ENCODE results near the gene NOX4. TPM values are rescaled to one million over a fixed set of nuclear protein-coding genes. Genes with fewer than 3 reads are reported as not detected.

NOX4 gene
- total and polyA plus RNA-seq, 2 of the 8 experiments (the other 6 are each of a cell fraction or from before 2014, with no cell fraction given), result 2.0 to 2.3 TPM

GRCh38 chr11:89490602-89490980 is 584 bp downstream of the NOX4 start:
- H2BK20ac ChIP-seq (ENCODE audit: low read length), result no peak overlapping the region
- no peak overlapping the region for H4K91ac ChIP-seq (replicated peaks; ENCODE audit: insufficient read length, low read length)
- no peaks in the 10 kb centered on the region for H3K36me3 ChIP-seq (ENCODE audit: control insufficient read depth in 2 of 4, insufficient read depth in 4 of 4, low read length in 3 of 4)
- no peak overlapping the region for H4K5ac ChIP-seq (ENCODE audit: insufficient read length, low read depth, low read length)
- H2BK12ac ChIP-seq (ENCODE audit: low read depth, low read length), result no peak overlapping the region
- no peaks in the 10 kb centered on the region for H3K27me3 ChIP-seq (replicated peaks in 1 of 4; ENCODE audit: control insufficient read depth in 3 of 4, extremely low read depth in 1 of 4, insufficient read depth in 3 of 4, low read length in 3 of 4)
- no peak overlapping the region for H2BK15ac ChIP-seq (ENCODE audit: low read length)
- no peak for TF ChIP-seq CBX5 (IDR thresholded peaks at IDR 0.05; ENCODE audit: low read depth, low read length)
- TF ChIP-seq POLR2A (IDR thresholded peaks at IDR 0.05; ENCODE audit: control extremely low read depth in 1 of 2, low read depth in 2 of 2, low read length in 2 of 2), result peak in 1 of 2 experiments; percentile 0; a peak in 1 of 3 replicates
- TF ChIP-seq GTF2F1 (IDR thresholded peaks at IDR 0.05; ENCODE audit: borderline replicate concordance, low read depth, low read length), result no peak
- no peak for TF ChIP-seq CBX8 (IDR thresholded peaks at IDR 0.05; ENCODE audit: borderline replicate concordance, low read depth, low read length)
- no peak for TF ChIP-seq RBBP5 (IDR thresholded peaks at IDR 0.05; ENCODE audit: borderline replicate concordance, low read depth, low read length)
- TF ChIP-seq ZNF274 (IDR thresholded peaks at IDR 0.05; ENCODE audit: borderline replicate concordance, extremely low read depth, low read length), result no peak
- peaks cover 4% of the 10 kb centered on the region; the same call in 1 of the 2 replicates for H3K23me2 ChIP-seq (ENCODE audit: low read depth, low read length)
- peak overlapping the region; percentile 40 to 69 (median 50); a peak in 7 of 8 replicates for H3K4me3 ChIP-seq (ENCODE audit: extremely low read depth in 1 of 4, insufficient read depth in 2 of 4, low read depth in 3 of 4, low read length in 4 of 4)
- no peak overlapping the region for H2BK5ac ChIP-seq (ENCODE audit: low read depth, low read length)
- ChIA-PET CTCF (ENCODE audit: partially characterized antibody) (interaction anchor here (1.4 kb wide), 2 partner anchors 9 to 11 kb away, joined by 4 to 9 read pairs; no protein-coding TSS in a partner anchor), POLR2A (ENCODE audit: partially characterized antibody) (interaction anchor here (1.2 to 1.6 kb wide), 2 partner anchors 10 to 15 kb away, joined by 3 read pairs; no protein-coding TSS in a partner anchor)
- H4K8ac ChIP-seq (ENCODE audit: extremely low read depth, insufficient read depth, low read length), result no peak overlapping the region
- H3K9ac ChIP-seq (replicated peaks in 1 of 4; ENCODE audit: extremely low read depth in 1 of 4, low read depth in 3 of 4, low read length in 3 of 4), result no peak overlapping the region
- no peak overlapping the region for H2BK120ac ChIP-seq (replicated peaks; ENCODE audit: low read depth, low read length)
- no peak overlapping the region for H2AK5ac ChIP-seq (ENCODE audit: low read depth, low read length)
- no peaks in the 10 kb centered on the region for H4K20me1 ChIP-seq (replicated peaks in 1 of 2; ENCODE audit: control insufficient read depth in 1 of 2, insufficient read depth in 2 of 2, low read length in 2 of 2)
- no peaks in the 10 kb centered on the region for H3K79me2 ChIP-seq (ENCODE audit: control insufficient read depth in 1 of 2, insufficient read depth in 2 of 2, low read length in 2 of 2)
- H3K79me1 ChIP-seq (ENCODE audit: low read depth, low read length), result no peaks in the 10 kb centered on the region
- H3K4ac ChIP-seq (replicated peaks; ENCODE audit: insufficient read length, low read depth, low read length), result no peak overlapping the region
- DNase-seq (ENCODE audit: low read depth in 1 of 2, low spot score in 2 of 2) (no peak), FAIRE-seq (no peak)
- peaks cover 0 to 5% (median 1%) of the 10 kb centered on the region in 4 experiments; a peak in 3 of 7 replicates for H3K4me1 ChIP-seq (replicated peaks in 1 of 4; ENCODE audit: control insufficient read depth in 3 of 4, insufficient read depth in 4 of 4, low read length in 3 of 4)
- WGBS, 2 experiments (ENCODE audit: extremely low coverage in 1 of 2, insufficient coverage in 1 of 2, insufficient read length in 1 of 2, insufficient replicate concordance in 2 of 2, low coverage in 1 of 2, low lambda C conversion rate in 2 of 2, missing lambda C conversion rate in 1 of 2), result 75% methylated on average over 2 of the region's 3 CpGs; no CpG with 5 or more reads in 1 of the 2 experiments
- H2AFZ ChIP-seq (ENCODE audit: low read length), result peak overlapping the region; percentile 55; the same call in 1 of the 2 replicates
- H3K27ac ChIP-seq (ENCODE audit: low read depth, low read length), result no peak overlapping the region
- H3K9me3 ChIP-seq (ENCODE audit: insufficient read depth in 2 of 2, low read depth in 1 of 2, low read length in 1 of 2), result no peaks in the 10 kb centered on the region
- no peak overlapping the region for H3K18ac ChIP-seq (ENCODE audit: extremely low read depth, low read length)
- H3K23ac ChIP-seq (ENCODE audit: insufficient read length), result no peak overlapping the region
- H3K56ac ChIP-seq (replicated peaks; ENCODE audit: insufficient read length, low read depth, low read length), result no peak overlapping the region
- no peak overlapping the region for H3K14ac ChIP-seq (ENCODE audit: insufficient read length)
- H3K4me2 ChIP-seq (ENCODE audit: insufficient read depth in 1 of 2, low read depth in 2 of 2, low read length in 2 of 2), result peak overlapping the region; percentile 56 to 73

Data from H1 (cell line).